GM21515 (cell line): Measurements from ENCODE around the gene PNCK.

Experiments used
- ATAC-seq: cut with Tn5 transposase; IDR thresholded peaks from one replicate; pipeline ENCODE4 v1.9.1; 2021; ENCODE audit not compliant: unreplicated experiment

PNCK gene

GRCh38 chrX:153642655-153643430 lies 30.8 kb downstream of the PNCK start:
- ATAC-seq: no peak

- no peak for ATAC-seq
These were observed 31.5 kb downstream of the PNCK start for GRCh38 chrX:153642051-153642654.

- no peak for ATAC-seq
These were observed 32.0 kb downstream of the PNCK start for GRCh38 chrX:153641627-153642026.

GRCh38 chrX:153640736-153641575 lies 32.7 kb downstream of the PNCK start:
- no peak for ATAC-seq

- ATAC-seq: no peak
These were observed 33.4 kb downstream of the PNCK start for GRCh38 chrX:153640045-153640686.

- ATAC-seq: no peak
These were observed 34.2 kb downstream of the PNCK start for GRCh38 chrX:153639177-153640044.

- no peak for ATAC-seq
These were observed 35.0 kb downstream of the PNCK start for GRCh38 chrX:153638436-153639176.

GRCh38 chrX:153638041-153638371 lies 35.6 kb downstream of the PNCK start:
- no peak for ATAC-seq

GRCh38 chrX:153637121-153638040 lies 36.2 kb downstream of the PNCK start:
- no peak for ATAC-seq

- ATAC-seq: no peak
These were observed 36.9 kb downstream of the PNCK start for GRCh38 chrX:153636716-153637115.

GRCh38 chrX:153635788-153636668 lies 37.6 kb downstream of the PNCK start:
- no peak for ATAC-seq

- no peak for ATAC-seq
These were observed 38.2 kb downstream of the PNCK start for GRCh38 chrX:153635388-153635787.

- ATAC-seq: no peak
These were observed 38.8 kb downstream of the PNCK start for GRCh38 chrX:153634832-153635231.

GRCh38 chrX:153634236-153634635 lies 39.4 kb downstream of the PNCK start:
- ATAC-seq: no peak

GRCh38 chrX:153633607-153634180 lies 39.9 kb downstream of the PNCK start:
- no peak for ATAC-seq

GRCh38 chrX:153633048-153633447 lies 40.6 kb downstream of the PNCK start:
- ATAC-seq: no peak

GRCh38 chrX:153632595-153632946 lies 41.0 kb downstream of the PNCK start:
- no peak for ATAC-seq
